ENCODE data around the gene GUCY2C. TPM values are rescaled to one million over a fixed set of nuclear protein-coding genes. Genes with fewer than 3 reads are reported as not detected.
"Not testable (repeated sequence)": the region's sequence is repeated elsewhere in the genome, so short reads cannot be mapped to it uniquely, and the experiment has no call there.

GUCY2C gene
- not detected for total RNA-seq
- long read RNA-seq: 0 reads

DNA sequence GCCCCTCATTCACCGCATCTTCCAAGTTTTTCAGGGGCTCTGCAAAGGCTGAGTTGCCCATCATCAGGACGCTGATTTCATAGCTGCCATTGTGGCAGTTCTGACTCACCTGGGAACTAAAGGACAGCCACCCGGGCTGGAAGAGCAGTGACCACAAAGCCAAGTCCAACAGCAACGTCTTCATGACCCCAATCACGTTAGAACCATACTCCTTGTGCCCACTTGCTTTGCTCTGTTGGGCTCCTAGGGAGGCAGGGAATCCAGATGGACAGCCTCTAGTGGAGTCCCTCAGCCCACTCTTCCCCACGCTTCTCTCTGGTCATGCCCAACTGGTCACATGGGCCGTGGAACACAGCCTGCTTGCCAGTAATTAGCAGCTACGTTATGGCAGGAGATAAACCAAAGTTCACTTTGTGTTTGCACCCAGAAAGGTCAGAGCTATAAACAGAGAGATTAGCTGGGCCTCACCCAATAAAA is at the start of gene GUCY2C:
TSS of gene GUCY2C (minus strand) at position 335 of the 477 bp plus-strand sequence. CDS start at position 184, 151 bp downstream.
- Histone ChIP-seq H3K4me3 (no peak within 1 kb of the TSS), H3K9me3 (no peaks in the 10 kb centered on the region), H3K27me3 (no peaks in the 10 kb centered on the region), H3K4me1 (no peaks in the 10 kb centered on the region), H3K27ac (no peak within 1 kb of the TSS), H3K36me3 (no peaks in the 10 kb centered on the region)
- no peak for ATAC-seq
- DNase-seq: no peak
- TF ChIP-seq CTCF (IDR thresholded peaks at IDR 0.05): no peak
- intact Hi-C loops (cut with DNase I): no loop called here

GRCh38 chr12:14743061-14743460 is 46.7 kb upstream of the GUCY2C start:
- no peaks in the 10 kb centered on the region for H3K36me3 ChIP-seq
- TF ChIP-seq CTCF (IDR thresholded peaks at IDR 0.05): no peak

DNA sequence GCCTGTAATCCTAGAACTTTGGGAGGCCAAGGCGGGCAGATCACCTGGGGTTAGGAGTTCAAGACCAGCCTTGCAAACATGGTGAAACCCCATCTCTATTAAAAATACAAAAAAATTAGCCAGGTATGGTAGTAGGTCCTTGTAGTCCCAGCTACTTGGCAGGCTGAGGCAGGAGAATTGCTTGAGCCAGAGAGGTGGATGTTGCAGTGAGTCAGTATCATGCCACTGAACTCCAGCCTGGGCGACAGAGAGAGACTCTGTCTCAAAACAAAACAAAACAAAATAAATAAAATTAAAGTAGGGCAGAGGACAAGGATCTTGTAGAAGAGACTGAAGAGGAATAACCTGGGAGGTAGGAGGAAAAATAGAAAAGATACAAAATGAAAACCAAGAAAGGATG is 45.5 kb upstream of the GUCY2C start:
- H3K4me3 ChIP-seq: no peak overlapping the region
- ATAC-seq (no peak), DNase-seq (no peak)
- TF ChIP-seq CTCF (IDR thresholded peaks at IDR 0.05): no peak
- H3K27me3 ChIP-seq: no peaks in the 10 kb centered on the region
- H3K36me3 ChIP-seq: no peaks in the 10 kb centered on the region
- no peaks in the 10 kb centered on the region for H3K9me3 ChIP-seq
- intact Hi-C loops (cut with DNase I): no loop called here
- H3K4me1 ChIP-seq: no peaks in the 10 kb centered on the region
- H3K27ac ChIP-seq: no peak overlapping the region

More at GRCh38 chr12:14743061-14743460, 46.7 kb upstream of the GUCY2C start:
- Histone ChIP-seq H3K4me1 (no peaks in the 10 kb centered on the region), H3K27ac (no peak overlapping the region), H3K27me3 (no peaks in the 10 kb centered on the region), H3K9me3 (no peaks in the 10 kb centered on the region), H3K4me3 (no peak overlapping the region)
- ATAC-seq: no peak
- intact Hi-C loops (cut with DNase I): no loop called here
- DNase-seq: no peak

GRCh38 chr12:14741153-14741552 is 44.8 kb upstream of the GUCY2C start:
- no peaks in the 10 kb centered on the region for H3K36me3 ChIP-seq
- TF ChIP-seq CTCF (IDR thresholded peaks at IDR 0.05): no peak

DNA sequence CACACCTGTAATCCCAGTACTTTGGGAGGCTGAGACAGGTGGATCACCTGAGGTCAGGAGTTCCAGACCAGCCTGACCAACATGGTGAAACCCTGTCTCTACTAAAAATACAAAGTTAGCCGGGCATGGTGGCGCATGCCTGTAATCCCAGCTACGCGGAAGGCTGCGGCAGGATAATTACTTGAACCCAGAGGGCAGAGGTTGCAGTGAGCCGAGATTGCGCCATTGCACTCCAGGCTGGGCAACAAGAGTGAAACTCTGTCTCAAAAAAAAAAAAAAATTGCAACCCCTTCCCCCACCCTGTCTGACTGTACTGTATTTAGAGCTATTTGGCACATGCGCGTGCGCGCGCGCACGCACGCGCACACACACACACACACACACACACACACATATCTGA is 40.0 kb upstream of the GUCY2C start:
- ATAC-seq; H3K4me3 ChIP-seq; H3K27ac ChIP-seq; H3K4me1 ChIP-seq; H3K9me3 ChIP-seq; intact Hi-C loops (cut with DNase I); H3K27me3 ChIP-seq; H3K36me3 ChIP-seq; DNase-seq: not testable (repeated sequence)

More at GRCh38 chr12:14741153-14741552, 44.8 kb upstream of the GUCY2C start:
- Histone ChIP-seq H3K27ac (no peak overlapping the region), H3K4me3 (no peak overlapping the region), H3K4me1 (no peaks in the 10 kb centered on the region), H3K27me3 (no peaks in the 10 kb centered on the region), H3K9me3 (no peaks in the 10 kb centered on the region)
- intact Hi-C loops (cut with DNase I): no loop called here
- DNase-seq (no peak), ATAC-seq (no peak)

- H3K4me1 ChIP-seq: no peaks in the 10 kb centered on the region
- ATAC-seq (no peak), DNase-seq (no peak)
- H3K36me3 ChIP-seq: no peaks in the 10 kb centered on the region
- H3K9me3 ChIP-seq: no peaks in the 10 kb centered on the region
- intact Hi-C loops (cut with DNase I): no loop called here
- H3K27me3 ChIP-seq: no peaks in the 10 kb centered on the region
- H3K27ac ChIP-seq: no peak overlapping the region
- no peak overlapping the region for H3K4me3 ChIP-seq
- TF ChIP-seq CTCF (IDR thresholded peaks at IDR 0.05): no peak
Observed at GRCh38 chr12:14731821-14732220, 35.4 kb upstream of the GUCY2C start.

Measured in upper lobe of right lung (tissue), 1 donor.